OCI-LY7 (cell line): ENCODE measurements around the gene FNDC3B. TPM values are rescaled to one million over a fixed set of nuclear protein-coding genes. Genes with fewer than 3 reads are reported as not detected.

Experiments used
- BruUV-seq: library from RNA; stranded (reverse); fragments of 400-500 nt; replicated peaks from 2 replicates; lab custom pipeline; 2021; lab: Mats Ljungman, UMichigan
- CTCF ChIA-PET: fragments of 300-600 bp; sonication (Branson Sonifier 250); formaldehyde crosslinking; loops from one replicate; lab custom pipeline; 2022; ENCODE audit warnings: antibody characterized with exemption; ENCODE audit not compliant: unreplicated experiment; lab: Charles Lee
- POLR2A ChIA-PET: fragments of 300-600 bp; sonication (Branson Sonifier 250); formaldehyde crosslinking; loops from one replicate; lab custom pipeline; 2022; ENCODE audit warnings: antibody characterized with exemption; lab: Charles Lee
- DNase-seq: peaks from one replicate; pipeline ENCODE4 v3.0.0-alpha.2; 2015; ENCODE audit warnings: low spot score
- H2AFZ ChIP-seq: fragments of 200-600 bp; sonication (generic), shearing (Covaris generic); 2 replicates; pipeline ENCODE4 v1.6.1; 2014; ENCODE audit warnings: mild to moderate bottlenecking, antibody characterized with exemption, low read length, moderate library complexity
- H3K27ac ChIP-seq: fragments of 200-600 bp; sonication (generic); 2 replicates; pipeline ENCODE4 v1.5.1; 2014; ENCODE audit warnings: mixed run types, low read depth, mild to moderate bottlenecking, moderate library complexity, low read length, inconsistent platforms; ENCODE audit not compliant: poor library complexity, severe bottlenecking
- H3K36me3 ChIP-seq: fragments of 200-600 bp; sonication (generic); 2 replicates; pipeline ENCODE4 v1.6.1; 2014; ENCODE audit warnings: mild to moderate bottlenecking, antibody characterized with exemption, low read length, moderate library complexity, mixed read lengths; ENCODE audit not compliant: insufficient read depth
- H3K4me1 ChIP-seq: fragments of 200-600 bp; sonication (generic); 2 replicates; pipeline ENCODE4 v1.5.1; 2014; ENCODE audit warnings: mild to moderate bottlenecking, low read length; ENCODE audit not compliant: insufficient read depth, poor library complexity, severe bottlenecking
- H3K4me2 ChIP-seq: fragments of 200-600 bp; sonication (generic); 2 replicates; pipeline ENCODE4 v1.6.1; 2014; ENCODE audit warnings: mild to moderate bottlenecking, low read length
- H3K4me3 ChIP-seq: fragments of 200-600 bp; sonication (generic); 2 replicates; pipeline ENCODE4 v1.5.1; 2014; ENCODE audit warnings: mild to moderate bottlenecking, low read depth, low read length; ENCODE audit not compliant: poor library complexity, severe bottlenecking
- H3K79me2 ChIP-seq: fragments of 200-600 bp; sonication (generic); 2 replicates; pipeline ENCODE4 v1.6.1; 2016; ENCODE audit warnings: low read depth, mild to moderate bottlenecking, low read length, moderate library complexity, mixed read lengths; ENCODE audit not compliant: insufficient read depth
- H3K9me2 ChIP-seq: fragments of 200-600 bp; sonication (generic); 2 replicates; pipeline ENCODE4 v1.6.1; 2016; ENCODE audit warnings: mild to moderate bottlenecking, low read length, mixed read lengths; ENCODE audit not compliant: insufficient read depth
- H3K9me3 ChIP-seq: fragments of 200-600 bp; sonication (generic); 2 replicates; pipeline ENCODE4 v1.6.1; 2014; ENCODE audit warnings: mild to moderate bottlenecking, mixed run types, low read length, mixed read lengths
- H4K20me1 ChIP-seq: fragments of 200-600 bp; sonication (generic); 2 replicates; pipeline ENCODE4 v1.6.1; 2014; ENCODE audit warnings: mild to moderate bottlenecking, antibody characterized with exemption, low read length, moderate library complexity, mixed read lengths; ENCODE audit not compliant: insufficient read depth
- CTCF ChIP-seq: fragments of 200-600 bp; sonication (generic); conservative IDR thresholded peaks from 2 replicates; pipeline ENCODE4 v1.5.1; 2014; ENCODE audit warnings: mild to moderate bottlenecking, antibody characterized with exemption, low read length, moderate library complexity, mixed read lengths
- EZH2phosphoT487 ChIP-seq: fragments of 200-600 bp; sonication (generic); IDR thresholded peaks from 2 replicates; pipeline ENCODE4 v1.6.1; 2018; ENCODE audit warnings: low read depth, borderline replicate concordance, mild to moderate bottlenecking, mixed run types, antibody characterized with exemption, low read length, moderate library complexity, mixed read lengths
- intact Hi-C: fragments of 100-400 bp; cut with micrococcal nuclease; formaldehyde crosslinking; loops from one replicate; pipeline ENCODE4 v1.10.0; 2022; ENCODE audit not compliant: unreplicated experiment
- total RNA-seq, 2 experiments: library from RNA; depleted of rRNA in 1 of 2; stranded (reverse); fragments of >200 nt in 1 of 2; shearing (Covaris generic) in 1 of 2; gene quantifications; 2 replicates each; pipeline ENCODE4 v1.2.3, GENCODE V29; 2014 to 2022

FNDC3B gene
- total RNA-seq, 2 experiments from 2014 or later, result 23.3 to 28.5 TPM

- Histone ChIP-seq H3K4me1 (peaks cover 59% of the 10 kb centered on the region), H3K36me3 (no peaks in the 10 kb centered on the region), H4K20me1 (no peaks in the 10 kb centered on the region), H3K4me3 (no peak overlapping the region), H2AFZ (no peak overlapping the region), H3K79me2 (peaks cover 19% of the 10 kb centered on the region; the same call in 1 of the 2 replicates), H3K9me2 (no peaks in the 10 kb centered on the region), H3K9me3 (no peaks in the 10 kb centered on the region), H3K27ac (no peak overlapping the region), H3K4me2 (no peak overlapping the region)
- ChIA-PET CTCF (no interaction called here), POLR2A (interaction anchor here (0.8 to 1.0 kb wide), 3 partner anchors 9 to 12 kb away, joined by 3 to 5 read pairs (median 3); no protein-coding TSS in a partner anchor)
- BruUV-seq, result no TSS peak
- intact Hi-C loops, result no loop called here
- TF ChIP-seq CTCF, result no peak
- TF ChIP-seq EZH2phosphoT487, result no peak
- no peak for DNase-seq
These were observed 55.5 kb downstream of the FNDC3B start for GRCh38 chr3:172094621-172095557.

- ChIA-PET POLR2A (interaction anchor here (0.9 to 1.4 kb wide), 2 partner anchors 10 to 177 kb away, joined by 3 to 4 read pairs; no protein-coding TSS in a partner anchor), CTCF (no interaction called here)
- Histone ChIP-seq H3K4me1 (peaks cover 72% of the 10 kb centered on the region), H3K4me3 (no peak overlapping the region), H2AFZ (no peak overlapping the region), H3K4me2 (no peak overlapping the region), H3K36me3 (no peaks in the 10 kb centered on the region), H3K9me2 (no peaks in the 10 kb centered on the region), H3K9me3 (no peaks in the 10 kb centered on the region), H3K79me2 (peaks cover 35% of the 10 kb centered on the region; the same call in 1 of the 2 replicates), H4K20me1 (no peaks in the 10 kb centered on the region), H3K27ac (no peak overlapping the region)
- intact Hi-C loops, result no loop called here
- DNase-seq, result no peak
- no TSS peak for BruUV-seq
- TF ChIP-seq CTCF (no peak), EZH2phosphoT487 (no peak)
These were observed 57.6 kb downstream of the FNDC3B start for GRCh38 chr3:172096881-172097420.
